BJ (cell line): ENCODE results near the gene KLHL29. TPM values are rescaled to one million over a fixed set of nuclear protein-coding genes. Genes with fewer than 3 reads are reported as not detected.

Experiments
- CTCF ChIA-PET: fragments of 350-600 bp; formaldehyde crosslinking; extraction: SDS; loops from one replicate; lab custom pipeline; 2021; ENCODE audit warnings: antibody characterized with exemption, inconsistent platforms; lab: Yijun Ruan, JAX
- POLR2A ChIA-PET: fragments of 300-600 bp; sonication (Branson Sonifier 250); formaldehyde crosslinking; extraction: SDS; loops from one replicate; lab custom pipeline; 2021; ENCODE audit warnings: antibody characterized with exemption; lab: Charles Lee
- DNase-seq: peaks from one replicate; pipeline ENCODE4 v3.0.0-alpha.2; 2011; ENCODE audit warnings: low read depth
- H3K27me3 ChIP-seq: 2 replicates; pipeline ENCODE4 v1.6.0; 2011; ENCODE audit warnings: low read length; ENCODE audit not compliant: control insufficient read depth, insufficient read depth
- H3K36me3 ChIP-seq: 2 replicates; pipeline ENCODE4 v1.5.1; 2011; ENCODE audit warnings: low read length; ENCODE audit not compliant: control insufficient read depth, insufficient read depth
- H3K4me3 ChIP-seq: 2 replicates; pipeline ENCODE4 v1.5.1; 2011; ENCODE audit warnings: low read depth, mild to moderate bottlenecking, control low read depth, low read length
- polyA plus RNA-seq: library from polyadenylated mRNA; depleted of rRNA; stranded (reverse); fragments of >200 nt; gene quantifications from 2 replicates; pipeline ENCODE4 v1.2.3, GENCODE V29; 2011
- TF ChIP-seq, protein P1 (sequence below): IDR thresholded peaks from 2 replicates; pipeline ENCODE4 v1.5.1; 2011; ENCODE audit warnings: low read depth, mild to moderate bottlenecking, control low read depth, inconsistent platforms, low read length, moderate library complexity; ENCODE audit not compliant: insufficient read depth

The KLHL29 gene
- polyA plus RNA-seq, 1 experiment: 10.0 TPM

DNA sequence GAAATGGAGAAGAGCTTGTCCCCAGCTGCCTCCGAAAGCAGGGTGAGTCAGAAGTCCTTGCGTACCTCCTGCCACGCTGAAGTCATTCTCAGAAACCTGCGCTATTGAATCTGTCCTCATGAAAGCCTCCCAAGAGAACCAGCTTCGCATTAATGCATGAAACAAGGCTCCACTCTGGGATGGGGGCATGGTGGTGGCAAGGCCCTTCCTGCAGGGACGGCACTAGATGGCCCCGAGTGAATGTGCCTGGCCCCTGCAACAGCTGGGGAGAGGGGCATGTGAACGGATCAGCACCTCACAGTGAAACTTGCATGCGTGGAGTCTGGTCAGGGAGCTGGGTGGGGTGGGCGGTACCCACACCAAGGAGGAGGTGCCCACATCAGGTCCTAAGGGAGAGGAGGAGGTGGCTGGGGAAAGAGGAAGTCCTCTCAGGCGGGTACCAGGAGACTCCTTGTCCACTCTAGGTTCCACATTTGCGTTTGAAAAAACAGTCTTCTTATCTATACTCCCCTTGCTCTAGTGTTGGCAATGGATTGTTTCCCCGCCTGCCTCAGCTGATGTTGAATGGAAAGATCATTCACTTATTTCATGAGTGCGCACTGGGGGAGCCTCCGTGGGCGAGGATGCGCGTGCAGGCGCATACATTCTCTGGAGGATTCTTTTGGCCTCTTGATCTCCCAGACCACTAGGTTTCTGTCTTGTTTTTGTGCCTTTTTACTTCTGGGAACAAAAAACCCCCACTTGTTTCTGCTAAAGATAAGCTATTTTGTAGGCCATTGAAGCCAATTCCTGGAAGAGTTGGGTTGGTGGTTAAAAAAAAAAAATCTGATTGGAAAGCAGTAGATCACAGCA is 104.7 kb downstream of the KLHL29 start:
- no peak for DNase-seq
- Histone ChIP-seq H3K36me3 (peaks cover 1% of the 10 kb centered on the region), H3K4me3 (no peak overlapping the region), H3K27me3 (no peaks in the 10 kb centered on the region)
- CTCF ChIA-PET: interaction anchor here (0.7 to 1.0 kb wide), 2 partner anchors 21 to 82 kb away, joined by 3 read pairs; no protein-coding TSS in a partner anchor
- TF ChIP-seq, protein P1, sequence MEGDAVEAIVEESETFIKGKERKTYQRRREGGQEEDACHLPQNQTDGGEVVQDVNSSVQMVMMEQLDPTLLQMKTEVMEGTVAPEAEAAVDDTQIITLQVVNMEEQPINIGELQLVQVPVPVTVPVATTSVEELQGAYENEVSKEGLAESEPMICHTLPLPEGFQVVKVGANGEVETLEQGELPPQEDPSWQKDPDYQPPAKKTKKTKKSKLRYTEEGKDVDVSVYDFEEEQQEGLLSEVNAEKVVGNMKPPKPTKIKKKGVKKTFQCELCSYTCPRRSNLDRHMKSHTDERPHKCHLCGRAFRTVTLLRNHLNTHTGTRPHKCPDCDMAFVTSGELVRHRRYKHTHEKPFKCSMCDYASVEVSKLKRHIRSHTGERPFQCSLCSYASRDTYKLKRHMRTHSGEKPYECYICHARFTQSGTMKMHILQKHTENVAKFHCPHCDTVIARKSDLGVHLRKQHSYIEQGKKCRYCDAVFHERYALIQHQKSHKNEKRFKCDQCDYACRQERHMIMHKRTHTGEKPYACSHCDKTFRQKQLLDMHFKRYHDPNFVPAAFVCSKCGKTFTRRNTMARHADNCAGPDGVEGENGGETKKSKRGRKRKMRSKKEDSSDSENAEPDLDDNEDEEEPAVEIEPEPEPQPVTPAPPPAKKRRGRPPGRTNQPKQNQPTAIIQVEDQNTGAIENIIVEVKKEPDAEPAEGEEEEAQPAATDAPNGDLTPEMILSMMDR: no peak
- POLR2A ChIA-PET: no interaction called here

DNA sequence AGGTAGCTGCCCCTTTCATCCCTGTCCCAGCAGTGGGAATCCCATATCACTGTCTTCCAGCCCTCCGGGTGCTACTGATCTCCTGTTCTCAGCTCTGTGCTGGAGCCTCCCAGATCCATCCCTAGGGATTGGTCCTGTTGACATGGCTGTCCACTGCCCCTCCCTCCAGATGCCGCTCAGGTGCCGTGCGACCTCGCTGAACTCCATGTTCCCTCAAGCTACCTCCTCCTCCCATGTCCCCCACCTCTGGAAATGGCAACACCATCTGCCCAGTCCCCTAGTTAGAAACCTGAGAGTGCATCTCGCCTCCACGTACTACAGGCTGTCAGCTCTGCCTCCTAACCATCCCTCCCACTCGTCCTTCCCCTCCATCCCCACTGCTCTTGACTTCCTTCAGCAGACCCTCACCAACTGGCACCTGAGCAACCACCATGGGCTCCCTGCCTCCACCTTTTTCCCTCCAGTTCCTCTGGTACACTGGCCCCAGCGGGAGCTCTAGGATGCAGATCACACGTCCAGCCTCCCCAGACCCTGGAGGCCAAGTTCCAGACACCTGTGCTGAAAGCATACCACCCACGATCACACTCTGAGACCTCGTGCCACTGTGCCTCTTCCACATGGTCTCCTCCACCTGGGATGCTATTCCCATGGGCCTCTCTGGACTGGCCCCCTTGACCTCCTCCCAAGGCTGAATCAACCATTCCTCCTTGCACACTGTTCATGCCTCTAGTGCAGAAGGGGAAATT is 106.8 kb downstream of the KLHL29 start:
- TF ChIP-seq, protein P1: no peak
- no peak for DNase-seq
- H3K4me3 ChIP-seq: no peak overlapping the region
- H3K36me3 ChIP-seq: peaks cover 1% of the 10 kb centered on the region
- CTCF ChIA-PET: interaction anchor here (1.4 kb wide), 1 partner anchor 15 kb away, joined by 3 read pairs; no protein-coding TSS in a partner anchor
- POLR2A ChIA-PET: no interaction called here
- no peaks in the 10 kb centered on the region for H3K27me3 ChIP-seq

DNA sequence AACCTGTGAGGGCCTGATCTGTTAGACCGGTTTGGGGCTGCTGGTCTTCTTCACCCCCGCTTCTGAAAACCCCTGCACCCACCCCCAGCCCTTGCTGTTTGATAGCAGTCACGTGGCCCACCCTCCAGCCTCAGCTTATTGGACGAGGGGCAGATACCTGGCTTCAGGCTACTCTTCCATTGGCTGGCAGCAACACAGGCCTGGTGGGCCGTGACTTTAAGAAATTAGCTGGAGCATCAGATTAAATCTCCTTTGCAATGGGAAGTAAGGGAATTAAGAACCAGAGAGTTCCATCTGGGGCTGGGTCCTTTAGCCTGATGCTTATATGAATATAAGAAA is 107.3 kb downstream of the KLHL29 start:
- ChIA-PET POLR2A (no interaction called here), CTCF (interaction anchor here (0.8 to 1.4 kb wide), 2 partner anchors 8 to 16 kb away, joined by 3 read pairs; no protein-coding TSS in a partner anchor)
- H3K36me3 ChIP-seq: peaks cover 1% of the 10 kb centered on the region
- no peaks in the 10 kb centered on the region for H3K27me3 ChIP-seq
- H3K4me3 ChIP-seq: no peak overlapping the region
- TF ChIP-seq, protein P1: no peak
- no peak for DNase-seq

DNA sequence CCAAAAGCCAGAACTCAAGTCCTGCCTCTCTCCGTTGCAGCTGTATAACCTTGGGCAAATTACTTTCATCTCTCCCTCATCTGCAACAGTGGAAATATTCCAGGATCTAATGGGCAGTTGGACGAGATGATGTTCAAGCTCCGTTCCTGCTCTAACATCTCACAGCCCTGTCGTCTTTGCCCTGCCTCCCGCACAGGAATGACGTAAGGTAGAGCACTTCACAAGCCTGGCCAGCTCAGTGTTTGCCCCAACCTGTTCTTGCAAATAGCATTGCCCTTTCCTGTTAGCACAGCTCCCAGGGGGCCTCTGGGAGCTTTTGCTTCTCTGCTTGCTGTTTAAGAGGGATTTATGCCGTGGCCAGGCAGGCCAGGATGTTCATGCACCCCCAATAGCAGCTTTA is 107.9 kb downstream of the KLHL29 start:
- POLR2A ChIA-PET: no interaction called here

More for the DNA sequence above, 107.9 kb downstream of the KLHL29 start:
- H3K36me3 ChIP-seq: peaks cover 1% of the 10 kb centered on the region
- CTCF ChIA-PET: interaction anchor here (0.8 to 1.4 kb wide), 2 partner anchors 8 to 16 kb away, joined by 3 read pairs; no protein-coding TSS in a partner anchor
- DNase-seq: no peak
- TF ChIP-seq, protein P1: no peak
- no peak overlapping the region for H3K4me3 ChIP-seq
- no peaks in the 10 kb centered on the region for H3K27me3 ChIP-seq
